HG03045 (cell line): Measurements from ENCODE around the gene PLLP.

ENCODE experiments used
- ATAC-seq: cut with Tn5 transposase; IDR thresholded peaks from one replicate; pipeline ENCODE4 v1.9.1; 2021; ENCODE audit warnings: mild to moderate bottlenecking, moderate library complexity; ENCODE audit not compliant: unreplicated experiment

PLLP gene

GRCh38 chr16:57303021-57303909, 18.8 kb upstream of the PLLP start:
- no peak for ATAC-seq

GRCh38 chr16:57301126-57301817, 16.8 kb upstream of the PLLP start:
- no peak for ATAC-seq

- ATAC-seq, result peak; percentile 87
Measured at GRCh38 chr16:57300387-57301125, 16.1 kb upstream of the PLLP start.

GRCh38 chr16:57299719-57300386, 15.4 kb upstream of the PLLP start:
- peak; percentile 56 for ATAC-seq

- peak; percentile 8 for ATAC-seq
Measured at GRCh38 chr16:57299009-57299718, 14.7 kb upstream of the PLLP start.

GRCh38 chr16:57297856-57298255, 13.4 kb upstream of the PLLP start:
- ATAC-seq, result no peak

GRCh38 chr16:57289391-57290257, 5.2 kb upstream of the PLLP start:
- no peak for ATAC-seq

GRCh38 chr16:57285379-57285778, 907 bp upstream of the PLLP start:
- ATAC-seq, result no peak

- no peak for ATAC-seq
Measured at GRCh38 chr16:57284952-57285363, 486 bp upstream of the PLLP start.

- ATAC-seq, result no peak
Measured at GRCh38 chr16:57283959-57284208, 588 bp downstream of the PLLP start.

GRCh38 chr16:57283214-57283958, 1.1 kb downstream of the PLLP start:
- no peak for ATAC-seq

- no peak for ATAC-seq
Measured at GRCh38 chr16:57282510-57283213, 1.8 kb downstream of the PLLP start.

- ATAC-seq, result no peak
Measured at GRCh38 chr16:57281791-57282190, 2.7 kb downstream of the PLLP start.

GRCh38 chr16:57279780-57280638, 4.5 kb downstream of the PLLP start:
- no peak for ATAC-seq

GRCh38 chr16:57278494-57278893, 6.0 kb downstream of the PLLP start:
- ATAC-seq, result no peak

- ATAC-seq, result no peak
Measured at GRCh38 chr16:57277586-57277985, 6.9 kb downstream of the PLLP start.

GRCh38 chr16:57276596-57276995, 7.9 kb downstream of the PLLP start:
- no peak for ATAC-seq
